ENCODE measurements around the gene CXCL16.

GRCh38 chr17:4742133-4742532 is 2.4 kb upstream of the CXCL16 start:
- TF ChIP-seq CTCF (IDR thresholded peaks at IDR 0.05) (no peak), POLR2A (IDR thresholded peaks at IDR 0.05) (no peak)
